Measurements from ENCODE around the gene SCFD2.

DNA sequence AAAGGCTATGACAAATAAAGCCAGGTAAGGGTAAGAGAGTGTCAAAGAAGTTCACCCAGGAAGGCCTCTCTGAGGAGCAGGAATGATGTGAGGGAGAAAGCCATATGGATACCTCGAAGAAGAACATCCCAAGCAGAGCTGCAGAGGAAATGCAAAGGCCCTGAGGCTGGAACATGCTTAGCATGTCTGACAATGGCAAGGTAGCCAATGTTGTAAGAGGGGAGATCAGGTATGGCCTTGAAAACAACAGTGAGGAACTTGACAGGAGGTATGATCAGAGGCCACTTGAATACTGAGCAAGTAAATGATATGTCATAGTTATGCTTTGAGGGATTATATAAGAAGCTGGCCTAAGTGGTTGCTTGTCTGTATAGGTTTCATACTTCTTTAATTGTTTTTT lies 3.8 kb downstream of the SCFD2 start:
- no peak for TF ChIP-seq CTCF (conservative IDR thresholded peaks at IDR 0.05)
- no peak for TF ChIP-seq EZH2 (IDR thresholded peaks at IDR 0.05; ENCODE audit: low read depth)

All from PC-9 (cell line).